ENCODE measurements around the gene TCF7L1.

TCF7L1 gene

GRCh38 chr2:85164145-85164569 is 31.0 kb downstream of the TCF7L1 start:
- DNase-seq, result no peak

- no peak for DNase-seq
Measured at GRCh38 chr2:85165088-85165690, 32.0 kb downstream of the TCF7L1 start.

- no peak for DNase-seq
Measured at GRCh38 chr2:85166021-85166420, 32.8 kb downstream of the TCF7L1 start.

GRCh38 chr2:85167479-85167878 is 34.3 kb downstream of the TCF7L1 start:
- no peak for DNase-seq

- peak; percentile 77 for DNase-seq
Measured at GRCh38 chr2:85168942-85169341, 35.8 kb downstream of the TCF7L1 start.

DNA sequence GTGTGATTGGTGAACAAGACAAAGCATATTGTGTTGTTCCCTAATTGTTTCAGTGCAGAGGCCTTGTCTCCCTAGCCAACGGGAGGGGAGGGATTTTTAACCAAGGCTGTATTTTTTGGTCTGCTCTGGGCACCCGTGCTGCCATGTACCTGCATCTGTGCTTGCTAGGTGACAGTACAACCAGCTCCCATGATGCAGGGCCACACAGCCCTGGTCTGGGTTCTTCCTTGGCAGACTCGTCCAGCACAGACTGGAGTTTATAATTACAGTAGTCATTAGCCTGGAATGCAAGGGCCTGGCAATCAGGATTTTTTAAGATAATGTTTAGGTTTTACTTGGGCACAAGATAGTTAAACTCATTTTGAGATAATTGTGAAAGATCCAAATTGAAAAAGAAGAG is 36.4 kb downstream of the TCF7L1 start:
- no peak for DNase-seq

DNA sequence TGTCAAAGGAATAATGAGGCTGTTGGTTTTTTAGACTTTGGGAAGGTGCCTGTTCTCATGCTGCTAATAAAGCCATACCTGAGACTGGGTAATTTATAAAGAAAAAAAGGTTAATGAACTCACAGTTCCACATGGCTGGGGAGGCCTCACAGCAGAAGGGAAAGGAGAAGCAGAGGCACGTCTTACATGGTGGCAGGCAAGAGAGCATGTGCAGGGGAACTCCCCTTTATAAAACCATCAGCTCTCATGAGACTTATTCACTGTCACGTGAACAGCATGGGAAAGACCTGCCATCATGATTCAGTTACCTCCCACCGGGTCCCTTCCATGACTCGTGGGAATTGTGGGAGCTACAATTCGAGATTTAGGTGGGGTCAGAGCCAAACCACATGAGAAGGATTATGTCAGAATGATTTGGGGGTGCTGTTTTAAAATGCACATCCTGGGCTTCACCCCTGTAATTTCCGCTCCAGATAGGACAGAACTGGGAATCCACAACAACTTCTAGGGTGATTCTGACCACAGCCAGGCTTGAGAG is 37.8 kb downstream of the TCF7L1 start:
- DNase-seq, result peak; percentile 69

- no peak for DNase-seq
Measured at GRCh38 chr2:85171916-85172315, 38.7 kb downstream of the TCF7L1 start.

GRCh38 chr2:85173909-85174308 is 40.7 kb downstream of the TCF7L1 start:
- peak; percentile 10 for DNase-seq

DNA sequence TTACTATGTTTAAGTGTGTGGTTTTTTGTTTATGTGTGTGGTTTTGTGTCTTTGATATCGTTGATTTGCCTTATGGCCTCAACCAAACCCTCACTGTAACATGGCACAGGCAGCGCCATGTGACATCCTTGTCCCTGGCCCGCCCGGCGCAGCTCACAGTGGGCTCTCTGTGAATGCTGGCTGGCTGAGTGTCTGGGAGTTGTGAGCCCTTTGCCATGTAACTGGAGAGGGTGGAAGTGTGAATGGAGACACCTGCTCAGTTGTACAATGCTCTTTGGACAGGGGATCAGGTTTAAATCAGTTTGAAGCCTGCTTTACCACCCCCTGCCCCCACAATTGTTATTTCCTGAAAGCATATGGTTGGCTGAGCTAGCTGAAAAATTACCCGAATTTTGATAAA is 41.8 kb downstream of the TCF7L1 start:
- DNase-seq, result no peak

DNA sequence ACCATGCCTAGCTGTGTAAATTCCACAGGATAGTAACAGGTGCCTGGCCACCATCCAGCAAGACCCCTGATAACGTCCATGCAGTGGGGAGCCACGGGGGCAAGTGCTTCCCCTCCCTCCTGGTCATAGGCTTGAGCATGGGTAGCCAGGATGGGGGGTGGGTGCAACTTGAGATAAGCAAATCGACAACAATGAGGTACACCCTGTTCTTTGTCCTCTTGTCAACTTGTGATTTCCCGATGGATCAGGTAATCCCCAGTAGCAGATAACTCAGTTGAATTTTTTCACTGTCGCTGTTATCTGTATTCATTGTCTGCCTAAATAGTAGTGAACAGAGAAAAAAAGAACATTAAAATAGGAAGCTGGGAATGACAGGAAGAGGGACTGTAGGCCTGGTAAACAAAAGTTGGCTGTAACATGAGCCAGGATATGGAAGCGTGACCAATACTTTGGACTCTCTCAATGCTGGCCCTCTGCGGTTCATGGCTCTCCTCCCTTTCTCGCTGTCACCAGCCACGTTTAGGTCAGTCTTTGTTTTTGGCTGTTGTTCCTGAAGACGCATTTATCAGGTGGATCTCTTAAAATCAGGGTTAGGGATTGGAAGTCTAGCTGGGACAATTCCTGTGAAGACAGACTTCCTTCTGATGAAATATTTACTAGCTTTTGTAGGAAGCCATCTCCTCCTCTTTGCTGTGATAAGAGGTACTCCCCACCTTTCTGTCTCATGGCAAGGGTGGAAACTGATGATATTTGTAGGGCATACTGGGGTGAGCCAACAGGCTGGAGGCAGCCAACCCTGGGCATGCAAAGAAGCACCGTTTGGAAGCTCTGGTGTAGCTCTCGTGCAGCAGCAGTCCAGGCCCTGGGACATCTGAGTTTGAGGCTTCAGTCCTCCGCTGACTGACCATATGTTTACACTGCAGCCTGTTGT is 42.4 kb downstream of the TCF7L1 start:
- DNase-seq, result no peak

DNA sequence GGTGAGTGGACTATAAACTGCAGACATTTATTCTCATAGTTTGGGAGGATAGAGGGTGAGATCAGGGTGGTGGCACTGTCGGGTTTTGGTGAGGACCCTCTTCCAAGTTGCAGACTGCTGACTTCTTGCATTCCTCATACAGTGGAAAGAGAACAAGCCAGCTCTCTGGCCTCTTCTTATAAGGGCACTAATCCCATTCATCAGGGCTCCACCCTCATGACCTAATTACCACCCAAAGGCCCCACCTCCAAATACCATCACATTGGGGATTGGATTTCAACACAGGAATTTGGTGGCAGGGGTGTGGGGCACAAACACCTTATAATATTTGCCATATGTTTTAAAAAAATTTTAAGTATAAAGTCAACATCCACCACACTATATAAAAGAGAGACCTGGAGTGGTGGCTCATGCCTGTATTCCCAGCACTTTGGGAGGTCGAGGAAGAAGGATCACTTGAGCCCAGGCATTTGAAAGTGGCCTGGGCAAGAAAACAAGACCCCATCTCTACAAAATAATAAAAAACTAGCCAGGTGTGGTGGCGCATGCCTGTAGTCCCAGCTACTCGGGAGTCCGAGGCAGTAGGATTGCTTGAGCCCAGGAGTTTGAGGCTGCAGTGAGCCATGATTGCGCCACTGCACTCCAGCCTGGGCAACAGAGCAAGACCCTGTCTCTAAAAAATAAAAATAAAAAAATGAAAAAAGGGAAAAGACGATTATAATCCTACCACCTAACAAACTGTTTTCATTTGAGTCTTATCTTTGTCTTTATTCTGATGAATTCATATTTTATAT is 44.0 kb downstream of the TCF7L1 start:
- DNase-seq, result no peak

DNA sequence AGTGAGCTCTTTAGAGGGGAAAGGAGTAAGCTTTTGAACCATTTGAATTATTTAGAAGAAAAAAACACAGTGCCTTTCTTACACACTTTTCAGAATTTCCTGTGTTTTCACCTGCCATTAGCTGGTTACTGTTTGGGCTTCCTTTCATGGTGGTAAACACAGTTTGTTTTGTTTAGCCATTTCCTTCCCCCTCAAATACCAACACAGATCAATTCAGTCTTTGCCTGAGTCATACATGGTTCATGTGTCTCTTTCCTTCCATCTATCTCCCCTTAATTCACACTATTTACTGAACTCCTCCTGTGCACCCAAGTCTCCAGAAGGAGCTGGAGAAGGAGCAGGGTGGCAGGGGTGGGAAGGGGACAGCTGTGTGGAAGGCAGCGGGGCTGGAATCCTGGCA is 45.0 kb downstream of the TCF7L1 start:
- DNase-seq, result no peak

- DNase-seq, result no peak
Measured at GRCh38 chr2:85178980-85179411, 45.8 kb downstream of the TCF7L1 start.

DNA sequence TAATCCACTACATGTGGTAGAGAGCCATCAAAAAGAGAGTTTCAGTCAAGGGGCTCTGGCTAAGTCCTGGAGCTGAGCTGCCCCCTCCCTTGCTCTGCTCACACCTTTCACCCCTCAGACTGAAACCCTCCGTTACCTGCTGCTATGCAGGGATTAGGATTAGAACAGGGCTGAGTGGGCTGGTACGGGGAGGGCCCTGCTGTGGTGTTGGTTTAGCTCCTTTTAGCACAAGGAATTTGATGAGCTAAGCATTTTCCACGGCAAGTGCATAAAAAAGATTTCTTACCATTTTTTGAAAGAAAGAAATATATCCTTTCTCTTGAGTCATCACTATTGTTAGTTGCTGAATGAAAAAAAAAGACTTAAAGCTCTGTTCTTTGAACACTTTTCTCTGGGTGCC is 46.3 kb downstream of the TCF7L1 start:
- no peak for DNase-seq

GRCh38 chr2:85180322-85181133 is 47.3 kb downstream of the TCF7L1 start:
- no peak for DNase-seq

GRCh38 chr2:85181134-85181631 is 48.0 kb downstream of the TCF7L1 start:
- no peak for DNase-seq

- DNase-seq, result no peak
Measured at GRCh38 chr2:85181844-85182456, 48.8 kb downstream of the TCF7L1 start.

- no peak for DNase-seq
Measured at GRCh38 chr2:85183076-85183475, 49.9 kb downstream of the TCF7L1 start.

GRCh38 chr2:85183479-85183878 is 50.3 kb downstream of the TCF7L1 start:
- no peak for DNase-seq

DNA sequence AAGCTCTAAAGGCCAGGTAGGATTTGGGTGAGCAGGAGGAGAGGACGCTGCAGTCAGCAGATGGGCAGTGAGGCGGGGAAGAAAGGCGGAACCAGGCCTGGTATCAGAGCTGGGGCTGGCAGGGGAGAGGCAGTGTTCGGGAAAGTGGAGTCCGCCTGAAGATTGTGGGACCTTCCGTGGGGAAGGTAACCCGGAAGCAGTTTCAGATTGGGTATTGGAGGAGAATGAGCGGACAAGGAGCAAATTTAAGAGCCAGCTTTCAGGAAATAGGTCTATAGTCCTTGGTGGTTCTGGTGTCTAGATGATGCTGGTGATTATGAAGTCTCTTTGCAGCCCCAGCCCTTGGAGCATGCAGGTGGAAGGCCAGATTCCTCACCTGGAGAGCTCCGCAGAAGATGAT is 51.0 kb downstream of the TCF7L1 start:
- no peak for DNase-seq

DNA sequence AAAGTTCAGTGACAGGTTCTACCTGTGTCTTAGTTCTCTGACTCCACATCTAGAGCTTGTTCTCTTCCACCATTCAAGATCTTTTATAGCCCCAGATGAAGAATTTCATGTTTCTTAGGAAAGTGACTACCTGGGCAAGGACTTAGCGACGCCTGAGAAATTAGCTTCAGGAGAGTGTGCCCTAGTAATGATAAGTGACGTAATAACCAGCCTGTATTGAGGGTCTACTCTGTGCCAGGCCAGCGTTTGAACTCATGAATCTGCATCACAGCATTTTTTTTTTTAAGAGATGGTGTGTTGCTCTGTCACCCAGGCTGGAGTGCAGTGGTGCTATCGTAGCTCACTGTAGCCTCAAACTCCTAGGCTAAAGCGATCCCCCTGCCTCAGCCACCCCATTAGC is 51.8 kb downstream of the TCF7L1 start:
- DNase-seq, result no peak

All from suppressor macrophage treated with lipopolysaccharide for 4 hours (primary cell).